22Rv1 (cell line): ENCODE data around the gene DNM3.

Source experiments
- CTCF ChIP-seq: fragments of 450-650 bp; IDR thresholded peaks from 2 replicates; pipeline ENCODE4 v1.5.1; 2017; ENCODE audit warnings: mild to moderate bottlenecking
- ZFX ChIP-seq: fragments of 450-650 bp; IDR thresholded peaks from 2 replicates; pipeline ENCODE4 v1.6.1; 2017; ENCODE audit warnings: antibody characterized with exemption, borderline replicate concordance

DNA sequence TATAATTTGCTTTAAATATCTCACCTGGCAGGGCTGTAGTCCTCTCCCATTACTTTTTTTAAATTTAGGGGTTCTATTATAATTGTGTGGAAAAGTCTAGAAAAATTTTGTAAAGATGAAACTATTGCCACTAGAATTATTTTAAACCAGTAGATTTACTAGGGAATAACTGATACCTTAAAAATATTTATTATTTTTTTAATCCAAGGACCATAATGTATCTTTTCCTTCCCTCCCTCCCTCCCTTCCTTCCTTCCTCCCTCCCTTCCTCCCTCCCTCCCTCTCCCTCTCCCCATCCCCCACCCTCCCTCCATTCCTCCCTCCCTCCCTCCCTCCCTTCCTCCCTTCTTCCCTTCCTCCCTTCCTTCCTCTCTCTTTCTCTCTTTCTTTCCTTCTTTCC lies 90.5 kb downstream of the DNM3 start:
- TF ChIP-seq CTCF (no peak), ZFX (no peak)
